Hematopoietic multipotent progenitor cell treated with erythropoietin and hydrocortisone succinate and interleukin-3 and kit ligand, for 4 days (in vitro differentiated cells): ENCODE measurements around the gene USP21.

Experiments used
- DNase-seq: peaks from one replicate; pipeline ENCODE4 v3.0.0-alpha.2; 2015

USP21 gene

DNA sequence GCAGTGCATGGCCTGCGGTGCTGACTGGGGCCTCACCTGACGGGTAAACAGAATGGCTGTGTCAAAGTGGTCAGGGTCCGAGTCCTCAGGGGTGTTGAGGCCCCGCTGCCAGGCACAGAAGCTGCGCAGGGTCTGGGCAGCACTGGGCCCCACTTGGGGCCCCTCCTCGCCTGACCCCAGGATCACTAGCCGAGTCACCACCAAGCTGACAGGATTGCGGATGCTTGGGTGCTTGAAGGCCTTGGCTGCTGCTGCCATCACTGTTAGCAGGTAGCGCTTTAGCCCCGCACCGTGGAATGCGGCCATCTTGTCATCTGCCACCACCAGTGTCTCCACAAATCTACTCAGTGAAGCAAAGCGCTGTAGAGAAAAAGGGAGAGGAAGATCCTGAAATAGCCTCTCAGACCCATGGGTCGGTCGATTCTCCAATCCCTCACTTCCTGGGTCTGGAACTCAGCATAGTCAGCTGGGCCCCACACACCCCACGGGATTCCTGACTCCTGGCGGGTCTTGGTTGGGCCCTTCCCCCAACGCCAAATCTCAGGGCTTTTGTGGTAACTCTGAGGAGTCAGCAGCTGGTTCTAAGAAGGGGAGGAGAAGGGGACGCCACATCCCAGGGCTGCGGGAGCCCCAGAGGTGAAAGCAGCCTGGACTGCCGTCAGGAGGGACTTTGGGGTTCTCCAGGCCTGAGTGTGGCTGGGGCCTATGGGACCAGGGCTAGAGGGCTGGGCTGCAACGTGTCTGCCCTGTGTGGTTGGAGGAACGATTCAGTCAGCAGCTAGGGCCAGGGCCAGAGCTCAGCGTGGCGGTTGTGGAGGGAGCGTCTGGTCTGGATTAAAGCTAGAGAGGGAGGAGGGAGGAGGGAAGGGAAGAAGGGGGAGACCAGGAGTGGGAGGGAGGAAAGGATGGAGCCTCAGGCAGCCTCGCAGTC is 37.5 kb downstream of the USP21 start:
- DNase-seq = no peak

DNA sequence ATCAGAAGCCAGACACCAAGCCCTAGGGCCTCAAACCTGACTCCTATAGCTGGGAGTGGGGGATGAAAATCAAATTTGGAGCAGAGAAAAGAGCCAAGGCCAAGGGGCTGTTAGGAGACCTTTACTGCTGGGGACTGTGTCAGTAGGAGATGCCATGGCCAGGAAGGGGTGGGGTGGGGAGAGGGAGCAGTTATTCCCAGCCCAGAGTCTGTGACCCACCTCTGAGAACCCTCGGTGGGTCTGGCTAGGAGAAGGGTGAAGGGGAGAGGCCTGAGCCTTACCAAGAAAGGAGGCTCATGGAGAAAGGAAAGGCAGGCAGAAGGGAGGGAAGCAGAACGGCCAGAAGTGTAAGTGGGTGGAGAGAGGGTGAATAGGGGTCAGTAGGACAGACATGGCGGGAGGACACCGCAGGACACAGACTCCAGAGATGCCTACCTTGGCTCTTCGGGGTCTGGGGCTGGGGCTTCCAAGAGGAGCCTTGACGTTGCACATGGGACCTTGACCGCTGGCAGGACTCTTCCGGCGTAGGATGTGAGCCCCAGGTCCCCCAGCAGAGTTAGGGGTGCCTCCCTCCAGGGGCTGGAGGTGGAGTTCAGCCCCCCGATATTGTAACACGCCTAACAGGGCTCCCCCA is 38.4 kb downstream of the USP21 start:
- DNase-seq = no peak

DNA sequence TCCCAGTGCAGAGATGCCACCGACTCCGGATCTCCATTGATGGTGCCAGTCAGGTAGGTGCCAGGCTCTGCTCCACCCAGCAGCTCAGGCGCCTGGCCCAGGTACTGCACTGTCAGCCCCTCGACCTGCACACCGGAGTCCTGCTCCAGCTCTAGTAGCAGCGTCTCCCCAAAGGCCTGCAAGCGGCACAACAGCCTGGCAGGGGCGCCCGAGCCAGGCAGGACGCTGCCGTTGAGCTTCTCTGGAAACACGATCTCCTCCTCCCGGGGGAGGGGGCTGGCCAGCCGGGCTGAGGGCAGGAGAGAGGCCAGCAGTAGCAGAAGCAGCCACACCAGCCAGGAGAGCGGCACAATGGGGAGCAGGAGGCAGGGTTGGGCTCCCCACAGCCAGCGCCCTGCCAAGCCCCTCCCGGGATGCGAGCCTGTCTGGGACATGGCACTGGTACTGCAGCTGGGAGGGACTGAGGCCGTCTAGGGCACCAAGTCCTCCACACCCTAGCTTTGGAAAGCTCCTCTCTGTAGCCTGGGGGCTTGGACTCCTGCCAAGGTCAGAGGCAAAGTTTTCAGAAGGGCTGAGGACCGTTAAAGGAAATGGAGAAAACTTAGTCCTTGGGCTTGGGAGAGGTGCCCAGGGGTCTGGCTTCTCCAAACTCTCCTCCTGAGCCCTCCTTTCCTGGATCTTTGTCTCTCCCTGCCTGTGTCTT is 39.0 kb downstream of the USP21 start:
- DNase-seq = peak; percentile 52

DNA sequence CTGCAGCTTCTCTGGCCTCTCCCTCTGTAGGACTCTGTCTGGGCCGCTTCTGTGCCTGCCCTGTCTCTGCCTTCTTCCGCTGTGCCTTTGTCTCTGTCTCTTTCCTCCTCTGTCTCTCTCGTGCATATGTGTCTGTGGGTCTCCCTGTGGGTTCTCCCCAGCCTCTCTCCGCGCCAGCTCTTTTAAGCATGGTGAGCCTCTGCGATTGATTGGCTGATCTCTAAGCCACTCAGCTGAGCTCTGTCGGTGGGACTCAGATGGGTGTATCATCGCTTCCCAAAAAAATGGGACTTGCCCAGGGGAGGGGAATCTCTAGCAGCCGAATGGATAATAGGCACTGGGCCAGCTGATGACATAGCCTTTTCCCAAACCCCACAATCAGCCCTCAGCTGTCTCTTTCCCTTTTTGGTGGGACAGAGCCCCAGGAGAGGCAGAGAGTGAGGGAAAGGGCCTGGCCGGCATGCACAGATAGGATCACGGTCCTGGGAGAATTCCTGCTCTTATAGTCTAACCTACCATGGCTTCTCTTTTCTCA is 39.7 kb downstream of the USP21 start, which contains the start of gene ADAMTS4:
Gene ADAMTS4, minus strand, starts transcription at position 158 of the 535 bp plus-strand sequence. CDS start 427 bp downstream, outside the sequence.
- DNase-seq = no peak

DNA sequence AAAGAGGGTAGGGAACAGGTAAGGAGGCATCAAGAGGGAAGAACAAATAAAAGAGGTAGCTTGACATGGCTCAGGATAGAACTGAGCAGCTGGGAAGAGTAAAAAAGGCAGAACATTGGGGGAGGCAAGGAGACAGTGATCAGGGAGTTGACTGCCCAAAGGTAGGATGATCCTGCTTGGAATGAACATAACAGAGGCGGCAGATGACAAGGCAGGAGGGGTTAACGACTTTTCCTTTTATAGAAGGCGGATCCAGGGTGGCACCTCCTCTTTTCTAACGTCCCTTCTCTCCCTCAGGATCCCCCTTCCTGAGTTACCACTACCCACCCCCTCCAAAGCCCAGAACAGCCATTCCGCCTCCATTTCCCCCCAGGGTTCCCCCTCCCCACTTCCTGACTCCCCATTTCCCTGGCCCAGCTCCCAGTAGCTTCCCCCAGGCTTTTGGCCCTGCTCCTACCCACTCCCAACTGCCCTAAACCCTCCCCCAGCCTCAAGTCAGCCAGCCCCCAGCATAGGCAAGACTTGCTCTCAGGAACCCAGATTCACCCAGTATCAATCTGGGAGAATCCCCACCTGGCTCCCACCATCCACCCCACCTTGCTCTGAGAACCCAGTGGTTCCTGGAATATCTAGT is 40.3 kb downstream of the USP21 start:
- no peak for DNase-seq

DNA sequence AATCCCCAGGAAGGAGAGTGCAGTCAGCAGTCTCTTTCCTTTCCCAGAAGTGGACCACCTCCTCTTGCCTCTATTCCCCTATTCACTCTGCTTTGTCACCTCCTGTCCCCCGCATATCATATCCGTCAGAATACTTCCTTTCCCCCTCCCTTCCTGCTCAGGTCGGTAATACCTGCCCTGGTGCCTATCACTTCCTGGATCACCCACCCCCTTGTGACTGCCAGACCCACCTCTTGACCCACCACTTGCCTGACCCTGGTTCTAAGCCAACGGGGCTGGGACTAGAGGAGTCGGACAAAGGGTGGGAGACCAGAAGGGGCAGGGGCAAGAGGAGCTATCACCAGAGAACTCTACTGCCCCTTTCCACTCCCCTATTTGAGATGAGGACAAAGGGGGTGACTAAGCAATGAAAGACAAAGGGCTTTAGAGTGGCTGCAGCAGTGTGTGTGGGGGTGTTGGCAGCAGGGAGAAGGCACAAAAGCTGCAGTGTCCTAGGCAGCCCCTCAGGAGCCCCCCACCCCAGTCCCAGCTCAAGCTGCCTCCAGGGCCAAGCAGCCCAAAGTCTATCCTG is 41.2 kb downstream of the USP21 start:
- no peak for DNase-seq

DNA sequence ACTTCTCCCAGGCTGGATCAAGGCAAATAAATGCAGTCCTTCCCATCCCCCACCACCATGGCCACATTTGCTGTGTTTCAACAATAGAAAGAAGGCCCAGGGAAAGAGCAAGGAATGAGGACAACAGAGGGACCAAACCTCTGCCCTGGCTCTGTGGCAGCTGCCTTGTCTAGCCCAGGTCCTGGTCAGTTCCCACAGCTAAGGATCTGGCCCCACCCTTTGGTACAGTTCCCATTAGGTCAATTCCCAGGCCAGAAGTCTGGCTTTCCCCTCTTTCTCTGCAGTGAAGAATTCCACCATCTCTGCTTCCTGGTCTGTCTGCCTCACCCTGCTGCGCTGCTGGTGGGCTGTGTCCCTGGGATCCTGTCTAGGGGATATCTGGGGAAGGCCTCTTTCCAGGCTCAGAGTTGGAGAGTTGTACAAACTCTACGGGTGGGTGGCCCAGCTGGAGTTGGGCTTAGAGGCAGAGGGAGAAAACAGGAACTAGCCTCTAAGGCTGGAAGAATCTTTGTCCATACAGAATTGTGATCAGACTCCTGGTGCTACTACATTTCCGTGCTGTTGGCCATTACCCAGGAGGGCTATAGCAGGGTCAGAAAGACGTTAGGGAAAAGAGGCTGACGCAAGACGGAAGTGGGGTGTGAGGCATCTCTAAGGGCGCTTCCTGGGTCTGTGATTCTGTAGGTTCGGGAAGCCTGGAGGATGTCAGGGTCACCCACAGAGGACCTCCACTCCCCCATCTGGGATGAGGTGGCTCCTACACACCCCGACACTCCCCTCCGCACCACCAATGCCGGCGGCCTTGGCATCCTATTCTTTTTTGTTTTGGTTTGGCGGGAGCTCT is 41.9 kb downstream of the USP21 start:
- peak; percentile 53 for DNase-seq

DNA sequence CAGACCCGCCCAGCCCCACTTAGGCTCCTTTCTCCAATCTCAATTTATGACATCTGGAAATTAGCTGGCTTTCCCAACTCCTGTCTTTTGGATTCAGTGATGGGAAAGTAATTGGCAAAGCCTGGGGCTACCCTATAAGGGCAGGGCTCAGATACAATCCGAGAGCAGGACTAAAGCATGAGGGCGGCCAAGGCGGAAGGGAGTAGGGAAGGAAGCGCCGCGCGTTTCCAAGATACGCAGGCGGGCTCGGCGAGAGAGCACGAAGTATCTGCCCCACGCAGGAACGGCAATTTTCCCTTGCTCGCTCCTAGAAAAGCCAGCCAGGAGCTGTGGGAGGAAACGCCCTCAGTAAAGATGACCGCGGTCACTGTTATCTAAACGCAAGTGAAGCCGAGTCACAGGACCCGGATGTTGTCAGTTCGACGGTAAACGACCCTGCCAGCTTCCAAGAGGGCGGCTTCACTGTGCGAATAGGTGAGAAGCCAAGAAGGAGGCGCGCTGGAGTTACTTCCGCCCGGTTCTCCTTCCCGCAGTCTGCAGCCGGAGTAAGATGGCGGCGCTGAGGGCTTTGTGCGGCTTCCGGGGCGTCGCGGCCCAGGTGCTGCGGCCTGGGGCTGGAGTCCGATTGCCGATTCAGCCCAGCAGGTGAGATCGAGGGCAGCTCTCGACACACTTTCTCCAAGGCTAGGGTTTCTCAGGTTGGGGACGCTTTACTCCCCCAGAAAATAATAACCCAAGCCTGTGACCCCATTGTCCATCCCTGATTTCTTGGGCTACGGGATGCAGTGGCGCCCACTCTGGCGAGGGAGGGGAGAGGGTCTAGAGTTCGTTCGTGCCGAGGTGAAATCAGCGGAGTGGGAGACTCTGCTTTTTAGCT is 42.8 kb downstream of the USP21 start, which contains the start of gene NDUFS2:
Gene NDUFS2, plus strand, starts transcription at position 532 of the 877 bp plus-strand sequence. Its CDS starts 19 bp downstream, at position 551.
- peak; percentile 100 for DNase-seq

DNA sequence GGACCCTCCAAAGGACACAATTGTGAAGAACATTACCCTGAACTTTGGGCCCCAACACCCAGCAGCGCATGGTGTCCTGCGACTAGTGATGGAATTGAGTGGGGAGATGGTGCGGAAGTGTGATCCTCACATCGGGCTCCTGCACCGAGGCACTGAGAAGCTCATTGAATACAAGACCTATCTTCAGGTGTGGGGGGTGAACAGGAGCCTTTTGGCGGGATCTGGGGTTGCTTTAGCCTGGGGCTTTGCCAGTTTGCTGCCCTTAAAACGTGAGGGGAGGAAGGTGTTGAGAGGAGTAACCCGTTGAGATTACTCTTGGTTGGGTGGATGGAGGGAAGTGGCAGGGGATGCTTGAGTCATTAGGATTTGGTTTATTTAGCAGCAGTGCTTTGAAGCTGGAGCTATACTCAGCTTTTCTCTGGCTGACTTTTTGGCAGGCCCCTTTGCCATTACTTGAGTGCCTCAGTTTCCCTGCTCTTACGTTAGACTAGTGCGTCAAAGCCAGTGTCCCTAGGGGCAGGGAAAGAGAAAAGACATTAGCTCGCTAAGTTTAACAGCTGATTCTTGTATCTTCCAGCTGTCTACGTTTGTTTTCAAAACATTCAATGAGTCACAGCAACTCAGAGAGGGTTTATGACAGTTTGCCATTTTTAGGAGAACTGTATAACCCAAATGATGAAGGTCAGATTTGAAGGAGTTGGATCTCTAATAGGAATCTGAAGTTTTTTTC is 47.3 kb downstream of the USP21 start:
- no peak for DNase-seq

DNA sequence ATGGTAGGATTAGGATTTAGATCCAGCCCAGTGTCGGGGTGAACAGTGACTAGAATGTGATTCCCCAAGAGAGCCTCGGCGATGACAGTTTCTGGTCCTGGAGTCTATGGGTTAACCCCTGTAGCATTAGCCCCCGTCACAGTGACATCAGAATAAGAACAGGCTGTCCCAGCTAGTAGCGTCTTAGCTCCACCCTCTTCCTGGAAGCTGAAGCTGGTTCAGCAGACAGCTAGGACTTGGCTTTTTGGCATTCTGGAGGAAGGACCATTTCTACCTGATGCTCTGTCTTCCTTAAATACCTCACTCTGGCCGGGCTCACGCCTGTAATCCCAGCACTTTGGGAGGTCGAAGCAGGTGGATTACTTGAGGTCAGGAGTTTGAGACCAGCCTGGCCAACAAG is 47.9 kb downstream of the USP21 start:
- no peak for DNase-seq

DNA sequence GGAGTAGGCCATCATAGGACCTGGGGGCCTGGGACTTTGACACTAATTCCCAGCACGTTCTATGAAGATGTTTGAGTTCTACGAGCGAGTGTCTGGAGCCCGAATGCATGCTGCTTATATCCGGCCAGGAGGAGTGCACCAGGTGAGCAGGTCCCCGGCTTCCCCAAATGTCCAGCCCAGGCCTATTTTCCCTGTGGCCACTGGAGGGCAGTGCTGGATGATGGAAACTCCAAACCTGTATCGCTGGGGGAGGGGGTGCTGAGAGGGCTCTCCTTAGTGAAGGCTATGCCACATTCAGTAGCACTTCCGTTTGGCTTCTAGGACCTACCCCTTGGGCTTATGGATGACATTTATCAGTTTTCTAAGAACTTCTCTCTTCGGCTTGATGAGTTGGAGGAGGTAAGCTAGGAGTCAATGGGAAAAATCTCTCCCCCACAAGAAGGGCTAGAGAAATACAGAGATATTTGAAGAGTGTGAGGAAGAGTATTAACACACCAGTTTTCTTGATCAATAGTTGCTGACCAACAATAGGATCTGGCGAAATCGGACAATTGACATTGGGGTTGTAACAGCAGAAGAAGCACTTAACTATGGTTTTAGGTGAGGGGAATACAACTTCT is 50.6 kb downstream of the USP21 start:
- peak; percentile 94 for DNase-seq

DNA sequence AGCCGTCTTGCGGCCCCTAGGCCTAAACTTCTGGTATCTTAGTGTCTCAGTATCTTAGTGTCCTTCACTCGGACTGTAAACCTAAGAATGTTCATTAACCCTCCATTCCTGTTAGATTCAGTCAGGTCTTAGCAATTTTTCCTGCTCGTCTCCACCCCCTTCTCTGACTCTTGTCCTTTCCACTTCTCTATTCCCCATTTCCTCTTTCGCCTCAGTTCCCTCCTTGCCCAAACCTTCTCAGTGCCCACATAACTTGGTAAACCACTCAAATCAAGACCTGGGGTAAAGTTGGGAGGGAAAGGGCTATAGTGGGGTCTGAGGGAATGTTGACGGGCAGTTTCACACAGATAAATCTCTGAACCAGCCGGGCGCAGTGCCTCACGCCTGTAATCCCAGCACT is 55.1 kb downstream of the USP21 start:
- no peak for DNase-seq

DNA sequence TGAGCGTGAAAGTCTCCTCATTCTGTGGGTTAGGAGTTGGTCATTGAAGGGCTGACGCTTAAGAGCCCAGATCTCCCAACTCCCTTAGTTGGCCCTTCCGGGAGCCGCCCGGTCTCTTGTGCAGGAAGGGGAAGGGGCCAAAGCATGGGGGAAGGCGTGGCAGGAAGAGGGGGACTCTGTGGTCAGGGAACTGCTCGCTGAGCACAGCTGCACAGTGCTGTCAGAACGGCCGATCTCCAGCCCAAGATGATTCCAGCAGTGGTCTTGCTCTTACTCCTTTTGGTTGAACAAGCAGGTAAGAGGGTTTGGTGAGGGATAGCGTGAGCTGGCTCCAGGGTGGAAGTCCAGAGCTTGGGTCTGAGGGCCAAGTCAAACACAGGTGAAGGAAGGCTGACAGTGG is 55.8 kb downstream of the USP21 start, which contains the start of gene FCER1G:
Gene FCER1G, plus strand, starts transcription at position 220 of the 400 bp plus-strand sequence. Its CDS starts 27 bp downstream, at position 247.
- peak; percentile 88 for DNase-seq
